GM19099 (cell line): ENCODE measurements around the gene COX10.

Source experiments
- POLR2A ChIP-seq: IDR thresholded peaks from 3 replicates; pipeline ENCODE4 v1.6.1; 2011; ENCODE audit warnings: low read depth; ENCODE audit not compliant: insufficient read length; ENCODE audit errors: extremely low read depth

Gene COX10

DNA sequence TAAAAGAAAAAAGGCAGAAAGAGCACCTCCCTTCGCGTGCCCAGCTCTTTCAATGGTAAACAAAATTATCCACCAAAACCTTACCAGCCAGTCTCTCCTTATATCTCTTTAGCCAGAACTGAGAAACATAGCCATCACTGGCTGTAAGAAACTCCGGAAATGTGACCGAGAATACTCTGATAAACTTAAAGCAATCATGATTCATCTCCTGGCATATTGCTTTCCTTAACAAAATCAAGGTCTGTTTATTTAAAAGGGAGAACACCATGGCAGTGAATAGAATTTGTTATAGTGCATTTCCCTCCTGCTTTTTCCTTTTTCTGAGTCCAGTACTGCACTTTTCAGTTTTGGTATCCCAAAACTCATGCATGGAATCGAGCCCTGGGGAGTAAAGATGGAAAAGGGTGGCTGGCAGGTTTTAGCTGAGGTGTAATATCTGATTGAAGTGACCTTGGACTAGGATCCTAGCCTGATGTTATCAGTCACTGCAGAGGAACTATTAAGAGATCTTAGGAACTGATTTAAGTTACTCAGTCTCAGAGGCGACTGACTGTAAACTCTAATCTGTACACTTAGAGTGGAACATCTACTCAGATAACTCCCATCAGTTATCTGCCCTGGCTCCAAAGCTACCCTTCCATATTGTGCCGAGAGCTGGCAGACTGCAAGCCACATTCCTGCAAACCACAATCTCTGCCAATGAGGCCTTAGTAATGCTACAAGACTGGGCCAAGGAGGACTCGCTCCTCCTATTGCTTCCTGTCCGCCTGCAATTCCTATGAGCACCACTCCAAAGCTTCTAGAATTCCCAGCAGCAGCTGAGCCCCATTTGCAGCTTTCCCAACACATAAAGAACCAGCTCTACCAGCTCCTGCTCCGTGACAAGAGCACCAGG lies 7.4 kb upstream of the COX10 start:
- no peak for TF ChIP-seq POLR2A

DNA sequence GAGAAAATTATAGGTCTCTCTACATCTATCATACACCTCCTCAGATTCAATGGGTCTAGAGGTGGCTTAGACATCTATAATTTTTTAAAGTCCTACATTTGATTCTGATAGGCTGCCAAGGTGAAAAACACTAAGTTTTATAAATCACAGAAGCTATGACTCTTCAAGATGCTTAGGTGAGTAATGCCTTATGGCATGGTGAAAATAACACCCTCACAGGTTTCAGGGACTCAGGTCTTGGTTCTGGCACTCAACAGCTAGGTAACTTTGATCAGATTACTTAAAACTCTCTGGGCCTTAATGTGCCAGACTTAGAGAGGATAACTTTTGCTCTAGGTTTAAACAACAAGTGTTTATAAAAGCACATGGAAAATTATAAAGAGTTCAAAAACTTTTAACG lies 2.0 kb upstream of the COX10 start:
- TF ChIP-seq POLR2A = no peak

DNA sequence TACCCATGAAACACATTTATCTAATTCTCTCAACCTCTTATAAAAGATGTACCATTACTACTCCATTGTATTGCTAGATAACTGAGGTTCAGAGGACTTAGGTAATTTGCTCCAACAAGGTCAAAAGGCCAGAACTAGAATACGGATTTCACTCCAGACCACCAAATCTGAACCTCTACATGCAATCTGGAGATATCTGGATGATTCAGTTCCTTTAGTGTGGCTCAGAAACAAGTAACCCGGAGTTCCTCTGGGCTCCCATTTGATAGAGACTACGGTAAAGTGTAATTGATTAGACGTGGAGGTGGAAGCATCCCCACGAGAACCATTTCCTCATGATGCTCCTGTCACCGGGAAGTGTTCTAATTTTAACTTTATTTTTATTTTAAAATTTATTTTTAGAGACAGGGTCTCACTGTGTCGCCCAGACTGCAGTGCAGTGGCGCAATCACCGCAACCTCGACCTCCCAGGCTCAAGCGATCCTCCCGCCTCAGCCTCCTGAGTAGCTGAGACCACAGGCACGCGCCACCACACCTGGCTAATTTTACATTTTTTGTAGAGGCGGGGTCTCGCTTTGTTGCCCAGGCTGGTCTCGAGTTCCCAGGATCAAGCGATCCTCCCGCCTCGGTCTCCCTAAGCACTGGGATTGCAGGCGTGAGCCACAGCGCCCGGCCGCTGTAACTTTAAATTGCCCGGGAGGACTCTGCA lies 608 bp upstream of the COX10 start:
- no peak for TF ChIP-seq POLR2A

DNA sequence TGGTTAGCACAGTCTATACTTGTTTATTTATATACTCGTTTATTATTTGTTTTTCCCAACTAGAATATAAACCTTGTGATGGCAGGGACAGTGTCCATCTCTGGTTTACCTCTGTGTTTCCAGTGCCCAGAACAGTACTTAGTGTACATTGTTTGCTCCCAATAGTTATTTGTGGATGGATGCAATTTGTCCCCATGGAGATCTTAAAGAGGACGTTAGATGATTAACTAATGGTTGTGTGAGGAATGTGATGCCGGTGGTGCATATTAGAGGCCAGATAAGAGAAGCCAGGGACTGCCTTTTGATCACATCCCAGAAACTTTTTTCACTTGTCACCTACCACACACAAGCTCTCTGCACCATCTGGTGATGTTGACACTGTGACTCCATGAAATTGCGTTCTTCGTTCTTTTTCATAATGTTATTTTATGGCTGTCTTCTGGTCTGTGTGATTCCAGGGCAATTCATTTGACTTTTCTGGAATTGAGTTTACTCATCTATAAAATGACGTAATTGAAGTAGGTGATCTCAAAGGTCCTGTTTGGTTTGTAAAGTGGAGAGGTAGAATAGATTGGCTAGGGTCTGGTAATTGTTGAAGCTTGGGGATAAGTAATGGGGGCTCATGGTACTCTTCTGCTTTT lies 1.2 kb downstream of the COX10 start:
- no peak for TF ChIP-seq POLR2A

DNA sequence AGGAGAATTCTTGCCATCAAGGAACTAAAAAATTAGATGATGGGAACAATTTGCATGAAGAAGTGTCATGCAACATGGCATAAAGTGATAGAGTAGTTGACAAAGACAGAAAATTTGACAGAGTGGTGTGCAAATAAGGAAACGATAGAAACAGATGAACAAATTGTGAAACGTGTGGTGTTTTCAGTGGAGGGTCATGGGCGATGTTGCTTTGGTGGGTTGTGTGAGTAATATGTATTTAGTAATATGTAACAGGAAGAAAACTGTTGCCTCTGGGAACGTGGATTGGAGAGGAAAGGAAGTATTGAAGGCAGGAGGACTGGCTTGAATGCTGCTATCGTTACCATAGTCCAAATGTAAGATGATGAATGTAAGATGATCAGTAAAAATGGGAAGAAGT lies 3.6 kb downstream of the COX10 start:
- TF ChIP-seq POLR2A = no peak

DNA sequence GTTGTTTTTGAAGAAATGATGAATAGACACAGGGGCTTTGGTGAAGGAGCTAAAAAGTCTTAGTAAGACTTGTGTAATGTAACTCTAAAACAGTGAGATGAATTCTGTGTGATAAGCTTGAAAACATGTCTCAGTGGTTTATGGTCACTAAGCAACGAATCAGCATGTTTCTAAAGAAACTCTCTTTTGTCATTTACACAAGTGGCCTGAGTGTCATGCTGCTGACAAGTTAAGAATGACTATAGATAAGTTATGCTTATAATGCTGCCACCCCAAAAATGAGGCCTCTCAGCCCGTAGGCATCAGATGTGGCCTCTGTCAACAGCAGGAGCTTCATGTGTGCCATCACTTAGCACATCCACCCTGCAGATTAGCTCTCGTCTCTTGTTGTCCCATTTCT lies 8.7 kb downstream of the COX10 start:
- TF ChIP-seq POLR2A = no peak

DNA sequence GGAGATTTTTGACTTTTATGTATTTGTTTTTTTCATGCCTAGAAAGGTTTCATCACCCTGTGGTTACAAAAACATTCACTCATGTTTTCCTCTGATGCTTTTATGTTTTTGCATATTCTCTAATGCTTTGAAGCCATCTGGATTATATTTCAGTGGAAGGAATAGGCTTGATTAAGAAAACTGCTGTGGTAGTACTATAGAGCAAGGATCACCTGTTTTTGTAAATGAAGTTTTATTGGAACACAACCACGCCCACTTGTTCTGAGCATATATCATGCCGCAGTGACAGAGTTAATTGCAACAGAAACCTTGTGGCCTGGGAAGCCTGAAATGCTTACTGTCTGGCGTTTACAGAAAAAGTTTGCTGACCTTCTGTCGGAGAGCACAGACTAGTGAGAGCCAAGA lies 11.5 kb downstream of the COX10 start:
- TF ChIP-seq POLR2A = no peak

DNA sequence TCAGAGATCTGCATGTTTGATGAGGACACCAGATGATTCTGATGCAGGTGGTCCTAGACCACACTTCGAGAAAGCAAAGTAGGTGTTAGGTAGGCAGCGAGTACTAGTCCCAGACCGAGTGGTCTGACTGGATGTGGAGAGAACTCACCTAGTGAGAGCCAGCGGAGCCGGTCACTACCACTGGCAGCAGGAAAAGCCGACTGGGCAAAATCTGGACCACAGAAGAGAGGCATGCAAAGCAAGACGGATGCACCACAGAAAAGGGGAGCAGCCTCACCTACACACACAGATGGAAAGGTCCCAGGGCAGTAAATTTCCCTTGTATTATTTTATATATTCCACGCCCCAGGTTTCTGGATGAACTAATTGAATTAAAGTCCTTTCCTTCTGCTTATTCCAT lies 13.5 kb downstream of the COX10 start:
- no peak for TF ChIP-seq POLR2A

DNA sequence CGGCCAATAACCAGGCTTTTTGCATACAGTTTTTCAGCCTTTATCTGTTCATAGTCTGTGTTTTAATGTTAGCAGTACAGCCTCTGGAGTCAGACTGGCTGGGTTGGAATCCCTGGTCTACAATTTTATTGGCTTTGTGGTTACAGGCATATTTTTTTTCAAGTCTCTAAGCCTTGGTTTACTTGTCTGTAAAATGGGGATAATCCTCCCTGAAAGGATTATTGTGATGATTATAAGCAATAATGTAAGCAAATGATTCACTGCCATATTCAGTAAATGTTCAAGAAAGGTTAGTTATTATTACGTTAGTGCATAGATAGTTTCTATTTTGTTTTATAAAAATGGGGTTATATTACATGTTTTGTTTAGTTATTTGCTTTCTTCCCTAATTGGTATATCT lies 15.7 kb downstream of the COX10 start:
- TF ChIP-seq POLR2A = no peak

DNA sequence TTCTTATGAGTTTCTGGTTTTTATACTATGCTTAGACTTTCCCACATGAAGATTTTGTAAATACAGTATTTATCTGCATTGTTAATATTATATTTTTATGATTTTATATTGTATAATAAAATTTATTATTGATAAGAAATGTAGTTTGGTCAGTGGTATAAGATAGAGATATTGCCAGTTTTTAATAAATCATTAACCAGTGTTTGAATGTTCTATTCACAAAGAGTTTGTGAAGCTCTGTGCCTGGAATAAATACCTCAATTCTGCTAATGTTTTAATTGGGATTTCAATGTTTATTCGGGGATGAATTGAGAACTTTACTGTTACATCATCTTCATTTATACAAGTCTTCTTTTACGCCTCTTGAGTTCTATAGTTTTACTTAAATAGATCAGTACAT lies 16.9 kb downstream of the COX10 start:
- no peak for TF ChIP-seq POLR2A

DNA sequence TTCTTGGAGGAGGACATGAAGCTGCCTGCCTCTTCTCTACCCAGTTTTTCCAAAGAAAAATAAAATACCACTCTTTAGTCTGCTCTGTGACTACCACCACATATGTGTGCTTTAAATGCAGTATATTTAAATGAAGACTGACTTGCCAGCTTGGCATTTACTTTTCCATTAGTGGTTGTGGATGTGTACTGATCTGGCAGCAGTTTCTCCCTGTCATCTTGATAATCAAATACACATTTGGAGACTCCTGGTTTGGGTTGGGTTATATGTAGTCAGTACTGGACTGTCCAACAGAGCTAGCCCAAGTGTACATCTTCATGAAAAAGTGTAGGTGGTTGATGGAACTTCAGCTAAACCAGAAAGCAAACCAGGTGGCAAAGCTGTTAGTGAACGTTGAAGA lies 19.9 kb downstream of the COX10 start:
- TF ChIP-seq POLR2A = no peak

DNA sequence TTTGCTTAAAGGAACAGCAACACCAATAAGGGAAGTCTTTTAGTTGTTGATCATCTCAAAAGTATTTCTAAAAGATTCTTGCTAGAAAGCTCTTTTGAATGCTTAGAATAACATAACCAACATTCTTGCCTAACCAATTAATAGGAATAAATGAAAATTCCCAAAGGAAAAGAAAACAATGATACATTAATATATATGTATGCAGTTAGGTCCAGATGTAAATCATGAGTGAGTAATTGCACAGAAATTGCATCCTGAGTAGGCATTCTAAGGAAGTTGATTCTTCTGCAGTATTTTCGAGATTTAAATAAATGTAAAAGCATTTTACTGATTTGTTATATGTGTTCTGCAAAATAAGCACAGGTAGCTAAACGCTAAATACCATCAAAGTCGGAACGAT lies 22.1 kb downstream of the COX10 start:
- no peak for TF ChIP-seq POLR2A

DNA sequence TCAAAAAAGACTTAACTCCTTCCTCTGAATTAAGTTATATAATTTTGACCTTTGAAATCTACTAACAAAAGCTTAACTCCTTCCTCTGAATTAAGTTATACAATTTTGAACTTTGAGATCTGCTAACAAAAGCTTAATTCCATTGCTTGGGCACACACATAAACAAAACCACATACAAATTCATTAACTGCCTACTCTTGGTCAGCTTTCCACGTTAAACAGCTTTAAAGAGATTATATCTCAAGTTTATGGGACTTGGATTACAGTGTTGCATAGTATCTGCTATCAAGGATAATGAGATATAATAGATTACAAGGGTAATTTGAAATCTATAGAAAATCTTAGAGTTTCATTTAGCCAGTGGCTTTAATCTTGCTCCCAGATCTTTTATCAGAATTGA lies 23.5 kb downstream of the COX10 start:
- no peak for TF ChIP-seq POLR2A

DNA sequence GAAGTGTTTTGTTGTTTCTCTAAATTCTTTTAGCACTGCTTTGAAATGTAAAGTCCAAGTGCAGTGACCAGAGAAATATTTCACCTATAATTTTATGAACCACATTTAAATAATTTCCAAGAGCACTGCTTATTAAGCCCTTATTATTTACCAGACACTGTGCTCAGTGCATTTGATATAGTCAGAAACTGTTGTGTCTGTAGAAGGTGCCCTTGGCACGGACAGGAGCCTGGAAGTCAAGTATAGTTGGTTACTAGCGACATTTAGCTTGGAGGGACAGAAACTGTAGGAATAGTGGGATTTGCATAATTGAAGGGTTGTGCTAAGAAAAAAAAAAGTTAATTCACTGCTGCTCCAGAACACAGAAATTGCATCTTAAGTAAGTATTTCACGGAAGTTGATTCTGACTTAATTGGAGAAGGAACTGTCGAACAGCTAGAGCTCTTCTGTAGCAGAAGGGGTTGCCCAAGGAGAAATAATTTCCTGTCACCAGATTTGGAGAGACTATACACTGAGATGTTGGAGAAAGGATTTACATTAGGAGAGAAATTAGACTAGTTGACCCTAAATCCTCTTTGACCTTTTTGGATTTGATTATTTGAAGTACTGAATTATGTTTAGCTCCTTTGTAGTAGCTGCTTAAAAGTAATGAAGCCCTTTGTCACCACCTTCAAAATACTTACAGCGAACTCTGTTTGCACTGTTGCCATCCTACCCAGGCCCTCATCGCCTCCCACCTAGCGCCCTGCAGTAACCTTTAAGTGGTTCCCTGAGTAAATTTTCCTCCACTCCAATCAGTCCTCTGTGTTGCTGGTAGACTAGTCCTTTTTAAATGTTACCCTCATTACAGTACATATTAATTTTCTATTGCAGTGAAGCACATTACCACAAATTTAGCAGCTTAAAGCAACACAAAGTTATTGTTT lies 25.6 kb downstream of the COX10 start:
- TF ChIP-seq POLR2A = no peak

DNA sequence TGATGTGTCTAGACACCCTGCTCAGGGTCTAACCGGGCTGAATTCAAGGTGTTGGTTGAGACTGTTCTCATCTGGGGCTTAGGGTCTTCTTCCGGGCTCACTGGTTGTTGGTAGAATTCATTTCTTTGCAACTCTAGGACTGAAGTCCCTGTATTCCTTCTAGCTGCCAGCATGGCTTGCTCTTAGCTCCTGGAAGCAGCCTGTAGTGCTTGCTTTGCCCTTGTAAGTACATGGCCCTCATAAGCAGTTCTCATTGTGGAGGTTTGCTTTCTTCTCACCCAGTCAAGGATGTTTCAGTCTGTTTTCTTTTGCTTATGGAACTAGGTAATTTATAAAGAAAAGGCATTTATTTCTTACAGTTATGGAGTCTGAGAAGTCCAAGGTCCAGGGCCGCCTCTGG lies 26.3 kb downstream of the COX10 start:
- TF ChIP-seq POLR2A = no peak
